CD4-positive, CD25-positive, alpha-beta regulatory T cell (primary cell): ENCODE measurements around the gene CARD9. TPM values are rescaled to one million over a fixed set of nuclear protein-coding genes. Genes with fewer than 3 reads are reported as not detected.

Experiments
- ATAC-seq, 2 donors: fragments of 150-1000 bp; cut with Tn5 transposase; one replicate each; pipeline ENCODE4 v1.10.0; 2021; ENCODE audit warnings: low read depth in 2 of 2, moderate number of reproducible peaks in 2 of 2, moderate library complexity in 1 of 2
- DNase-seq, 3 donors: peaks; one replicate each; pipeline versions ENCODE4 v3.0.0 to v3.0.0-alpha.2; 2012 to 2022; ENCODE audit warnings: mixed read lengths in 1 of 3
- H3K27ac ChIP-seq: one replicate; pipeline ENCODE4 v1.7.0; 2013; ENCODE audit warnings: mild to moderate bottlenecking, low read length; ENCODE audit not compliant: insufficient read depth, poor library complexity, severe bottlenecking
- H3K27me3 ChIP-seq: one replicate; pipeline ENCODE4 v1.7.0; 2013; ENCODE audit warnings: low read length; ENCODE audit not compliant: control insufficient read depth, insufficient read depth
- H3K36me3 ChIP-seq: one replicate; pipeline ENCODE4 v1.7.0; 2013; ENCODE audit warnings: mild to moderate bottlenecking, low read length, moderate library complexity; ENCODE audit not compliant: control insufficient read depth, insufficient read depth
- H3K4me1 ChIP-seq: 2 replicates; pipeline ENCODE4 v1.7.0; 2013; ENCODE audit warnings: mild to moderate bottlenecking, low read length; ENCODE audit not compliant: insufficient read depth, control insufficient read depth, poor library complexity, severe bottlenecking
- H3K4me3 ChIP-seq: one replicate; pipeline ENCODE4 v1.7.0; 2013; ENCODE audit warnings: low read depth, mild to moderate bottlenecking, low read length, moderate library complexity
- H3K9me3 ChIP-seq, 2 experiments: 1 replicate in 1 of 2; 2 replicates in 1 of 2; pipeline ENCODE4 v1.7.0; 2013; ENCODE audit warnings: low read length in 2 of 2, mild to moderate bottlenecking in 1 of 2, moderate library complexity in 1 of 2; ENCODE audit not compliant: control insufficient read depth in 2 of 2
- H3K27ac Mint-ChIP-seq, 3 donors: one replicate each; pipeline ENCODE4 v1.8.0; 2020 to 2022; ENCODE audit warnings: mild to moderate bottlenecking in 3 of 3, mixed read lengths in 3 of 3, moderate library complexity in 2 of 3
- H3K27me3 Mint-ChIP-seq: one replicate; pipeline ENCODE4 v1.8.0; 2022; ENCODE audit warnings: mild to moderate bottlenecking, mixed read lengths
- H3K36me3 Mint-ChIP-seq: one replicate; pipeline ENCODE4 v1.8.0; 2020; ENCODE audit warnings: mixed read lengths
- H3K4me1 Mint-ChIP-seq, 4 donors: one replicate each; pipeline ENCODE4 v1.8.0; 2020 to 2022; ENCODE audit warnings: mixed read lengths in 4 of 4, mild to moderate bottlenecking in 1 of 4
- H3K4me3 Mint-ChIP-seq, 4 donors: one replicate each; pipeline ENCODE4 v1.8.0; 2020 to 2022; ENCODE audit warnings: mild to moderate bottlenecking in 4 of 4, mixed read lengths in 4 of 4, moderate library complexity in 3 of 4
- H3K9me3 Mint-ChIP-seq, 7 donors: one replicate each; pipeline ENCODE4 v1.8.0; 2020 to 2022; ENCODE audit warnings: mixed read lengths in 7 of 7, mild to moderate bottlenecking in 3 of 7, moderate library complexity in 2 of 7
- polyA plus RNA-seq, 4 donors: library from polyadenylated mRNA; unstranded; fragments of 300-500 nt; fragmentation: Illumina TruSeq; gene quantifications; one replicate each; pipeline ENCODE4 v1.2.3, GENCODE V29; 2021
- total RNA-seq: library from RNA; stranded (reverse); gene quantifications from one replicate; pipeline ENCODE4 v1.2.3, GENCODE V29; 2022

Gene CARD9
- total and polyA plus RNA-seq, 5 donors from 2014 or later: 0.23 to 0.82 (median 0.35) TPM

DNA sequence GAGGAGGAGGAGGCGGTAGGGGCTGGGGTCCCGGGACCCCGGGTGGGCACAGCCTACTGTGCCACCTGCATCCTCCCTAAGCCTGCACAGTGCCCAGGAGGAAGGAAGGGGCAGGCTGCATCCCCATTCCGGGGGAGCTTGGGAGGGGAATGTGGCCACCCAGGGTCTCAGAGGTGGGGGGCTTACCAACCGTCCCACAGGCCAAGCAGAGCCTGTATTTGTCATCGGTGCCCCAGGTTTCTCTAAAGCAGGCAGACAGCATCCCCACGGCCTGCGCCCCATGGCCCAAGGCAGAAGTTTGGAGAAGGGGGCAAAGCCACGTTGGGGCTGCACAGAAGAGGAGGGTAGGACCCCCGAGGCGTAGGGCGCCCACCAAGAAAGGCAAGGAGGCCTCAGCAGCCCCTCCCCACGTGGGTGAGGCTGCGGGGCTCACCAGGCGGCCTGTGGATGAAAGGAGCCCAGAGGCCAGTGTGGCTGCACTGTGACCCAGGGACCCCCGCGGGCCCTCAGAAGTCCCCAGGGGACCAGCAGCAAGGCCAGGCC is 46.6 kb downstream of the CARD9 start:
- H3K27me3 Mint-ChIP-seq: peaks cover 4% of the 10 kb centered on the region
- no peak overlapping the region for H3K27ac ChIP-seq
- H3K36me3 Mint-ChIP-seq: no peaks in the 10 kb centered on the region
- no peaks in the 10 kb centered on the region for H3K9me3 ChIP-seq
- peaks cover 14% of the 10 kb centered on the region for H3K4me1 ChIP-seq
- H3K4me3 Mint-ChIP-seq: peak overlapping the region in 2 of 4 donors; percentile 68 to 74
- H3K4me1 Mint-ChIP-seq: peaks cover 0 to 5% (median 2%) of the 10 kb centered on the region in 4 donors
- no peaks in the 10 kb centered on the region for H3K36me3 ChIP-seq
- DNase-seq: no peak
- no peak overlapping the region for H3K27ac Mint-ChIP-seq
- H3K27me3 ChIP-seq: no peaks in the 10 kb centered on the region
- H3K9me3 Mint-ChIP-seq: no peaks in the 10 kb centered on the region
- no peak overlapping the region for H3K4me3 ChIP-seq
- no peak for ATAC-seq

DNA sequence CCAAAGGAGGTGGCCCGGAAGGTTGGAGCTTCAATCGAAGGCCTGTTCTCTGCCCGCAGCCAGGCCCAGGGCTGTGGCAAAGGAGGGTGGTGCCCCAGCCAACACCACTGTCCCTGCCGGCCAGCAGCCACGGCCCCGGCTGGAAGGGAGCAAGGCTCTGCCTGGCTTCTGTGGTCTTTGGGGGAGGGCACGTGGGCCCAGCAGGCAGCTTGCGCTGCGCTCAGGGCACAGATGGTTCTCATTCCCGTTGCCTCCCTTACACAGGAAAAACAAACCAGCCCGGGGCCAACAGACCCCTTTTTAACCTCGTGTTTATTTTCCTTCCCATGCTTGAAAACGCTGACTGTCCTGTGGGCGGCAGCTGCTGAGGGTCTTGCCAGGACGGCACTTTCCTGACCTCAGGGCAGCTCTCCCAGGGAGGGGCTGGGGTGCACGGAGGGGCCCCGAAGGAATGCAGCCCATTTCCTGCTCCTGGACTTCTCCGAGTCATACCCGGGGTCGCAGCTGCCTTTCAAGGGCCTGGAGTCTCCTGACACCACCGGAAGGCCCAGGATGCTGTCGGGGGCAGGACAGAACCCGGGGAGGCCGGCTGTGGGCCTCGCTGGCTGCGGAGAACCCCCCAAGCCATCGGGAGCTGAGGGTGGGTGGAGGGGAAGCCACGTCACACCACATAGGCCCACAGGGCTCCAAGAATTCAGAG is 47.3 kb downstream of the CARD9 start:
- Mint-ChIP-seq H3K9me3 (no peaks in the 10 kb centered on the region), H3K4me1 (peaks cover 0 to 5% (median 2%) of the 10 kb centered on the region in 4 donors), H3K4me3 (peak overlapping the region in 2 of 4 donors; percentile 28 to 29), H3K27me3 (peaks cover 4% of the 10 kb centered on the region), H3K27ac (no peak overlapping the region), H3K36me3 (no peaks in the 10 kb centered on the region)
- Histone ChIP-seq H3K36me3 (no peaks in the 10 kb centered on the region), H3K9me3 (no peaks in the 10 kb centered on the region), H3K4me3 (no peak overlapping the region), H3K4me1 (peaks cover 14% of the 10 kb centered on the region), H3K27ac (no peak overlapping the region), H3K27me3 (no peaks in the 10 kb centered on the region)
- DNase-seq: no peak
- ATAC-seq: no peak

DNA sequence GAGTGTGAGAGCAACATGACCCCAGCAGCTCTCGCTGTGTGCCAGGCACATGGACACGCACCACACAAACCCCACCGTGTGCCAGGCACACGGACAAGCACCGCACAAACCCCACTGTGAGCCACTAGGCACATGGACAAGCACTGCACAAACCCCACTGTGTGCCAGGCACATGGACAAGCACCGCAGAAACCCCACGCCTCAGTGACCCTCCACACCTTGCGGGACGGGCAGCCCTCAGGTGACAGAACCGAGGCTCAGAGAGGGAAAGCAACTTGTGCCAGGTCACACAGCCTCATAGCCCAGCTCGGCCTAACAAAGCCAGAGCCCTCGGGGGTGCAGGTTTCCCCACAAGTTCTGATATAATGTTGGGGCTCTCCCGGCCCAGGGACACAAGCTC is 48.1 kb downstream of the CARD9 start:
- DNase-seq: no peak
- no peaks in the 10 kb centered on the region for H3K27me3 ChIP-seq
- no peak for ATAC-seq
- H3K27ac ChIP-seq: no peak overlapping the region
- H3K9me3 ChIP-seq: no peaks in the 10 kb centered on the region
- no peak overlapping the region for H3K27ac Mint-ChIP-seq
- H3K4me3 ChIP-seq: no peak overlapping the region
- H3K4me1 Mint-ChIP-seq: peaks cover 0 to 5% (median 2%) of the 10 kb centered on the region in 4 donors
- H3K4me1 ChIP-seq: peaks cover 14% of the 10 kb centered on the region
- no peaks in the 10 kb centered on the region for H3K9me3 Mint-ChIP-seq
- H3K36me3 Mint-ChIP-seq: no peaks in the 10 kb centered on the region
- peak overlapping the region in 1 of 4 donors; percentile 29 for H3K4me3 Mint-ChIP-seq
- no peaks in the 10 kb centered on the region for H3K36me3 ChIP-seq
- peaks cover 4% of the 10 kb centered on the region for H3K27me3 Mint-ChIP-seq

DNA sequence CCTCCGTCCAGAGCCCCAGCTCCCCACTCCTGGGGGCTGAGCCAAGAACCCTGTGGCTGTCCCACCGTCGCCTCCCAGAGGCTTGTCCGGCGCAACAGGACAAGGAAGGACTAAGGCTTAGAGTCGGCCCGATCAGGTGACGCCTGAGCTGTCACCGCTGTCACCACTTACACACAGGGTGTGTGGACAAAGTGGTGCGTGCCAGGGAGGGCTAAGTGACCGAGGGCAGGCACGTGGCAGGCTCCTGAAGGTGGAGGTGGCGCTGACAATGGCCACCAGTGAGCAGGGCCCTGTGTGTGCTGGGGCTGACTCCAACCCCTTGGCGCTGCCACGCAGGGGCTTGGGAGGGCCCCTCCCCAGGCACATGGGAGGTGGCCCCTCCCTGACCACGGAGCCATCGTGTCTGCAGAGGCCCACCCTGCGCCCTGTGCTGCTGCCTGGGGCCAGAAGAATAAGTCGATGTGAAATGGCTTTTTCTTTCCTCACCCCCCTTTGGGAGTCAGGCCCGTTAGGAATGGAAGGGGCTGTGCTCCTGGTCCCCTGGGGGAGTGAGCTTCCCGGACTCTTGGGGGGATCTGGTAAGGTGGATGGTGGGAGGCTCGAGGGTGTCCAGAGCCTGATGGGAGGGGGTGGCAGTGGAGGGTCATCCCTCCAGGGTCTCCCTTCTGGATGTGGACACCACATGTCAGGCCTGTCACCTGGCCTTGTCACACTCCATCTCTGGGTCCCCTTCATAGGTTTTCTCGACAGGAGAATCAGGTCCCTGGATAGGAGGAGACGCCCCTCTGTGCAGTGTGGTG is 48.8 kb downstream of the CARD9 start:
- Histone ChIP-seq H3K27me3 (no peaks in the 10 kb centered on the region), H3K27ac (no peak overlapping the region), H3K4me3 (no peak overlapping the region), H3K9me3 (no peaks in the 10 kb centered on the region), H3K4me1 (peaks cover 14% of the 10 kb centered on the region), H3K36me3 (no peaks in the 10 kb centered on the region)
- ATAC-seq: no peak
- H3K4me1 Mint-ChIP-seq: peaks cover 0 to 5% (median 2%) of the 10 kb centered on the region in 4 donors
- DNase-seq: no peak
- H3K27me3 Mint-ChIP-seq: peaks cover 4% of the 10 kb centered on the region
- no peaks in the 10 kb centered on the region for H3K9me3 Mint-ChIP-seq
- no peak overlapping the region for H3K27ac Mint-ChIP-seq
- H3K36me3 Mint-ChIP-seq: no peaks in the 10 kb centered on the region
- H3K4me3 Mint-ChIP-seq: peak overlapping the region in 1 of 4 donors; percentile 29

DNA sequence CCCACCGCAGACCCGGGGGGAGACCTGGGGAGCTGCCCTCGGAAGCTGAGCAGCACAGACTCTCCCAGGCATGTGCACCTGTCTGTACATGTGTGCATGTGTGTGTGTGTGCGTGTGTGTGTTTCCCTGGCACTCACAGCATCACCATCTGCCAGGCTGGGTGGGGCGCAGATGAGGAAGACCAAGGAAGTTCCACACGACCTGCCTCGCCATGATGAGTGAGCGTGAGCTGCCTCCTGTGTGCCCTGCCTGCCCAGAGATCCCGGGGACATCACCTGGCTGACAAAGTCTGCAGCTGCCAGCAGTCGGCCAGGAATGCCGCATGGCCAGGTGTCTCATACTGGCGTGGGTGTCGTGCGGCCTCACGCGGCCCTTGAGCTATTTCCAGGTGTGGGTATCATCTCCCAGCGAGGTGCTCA is 50.1 kb downstream of the CARD9 start:
- Mint-ChIP-seq H3K9me3 (no peaks in the 10 kb centered on the region), H3K4me3 (no peak overlapping the region), H3K27ac (no peak overlapping the region), H3K27me3 (peaks cover 4% of the 10 kb centered on the region), H3K4me1 (no peaks in the 10 kb centered on the region), H3K36me3 (no peaks in the 10 kb centered on the region)
- Histone ChIP-seq H3K4me3 (no peak overlapping the region), H3K9me3 (no peaks in the 10 kb centered on the region), H3K27ac (no peak overlapping the region), H3K27me3 (no peaks in the 10 kb centered on the region), H3K4me1 (peaks cover 10% of the 10 kb centered on the region), H3K36me3 (no peaks in the 10 kb centered on the region)
- ATAC-seq (no peak), DNase-seq (no peak)

DNA sequence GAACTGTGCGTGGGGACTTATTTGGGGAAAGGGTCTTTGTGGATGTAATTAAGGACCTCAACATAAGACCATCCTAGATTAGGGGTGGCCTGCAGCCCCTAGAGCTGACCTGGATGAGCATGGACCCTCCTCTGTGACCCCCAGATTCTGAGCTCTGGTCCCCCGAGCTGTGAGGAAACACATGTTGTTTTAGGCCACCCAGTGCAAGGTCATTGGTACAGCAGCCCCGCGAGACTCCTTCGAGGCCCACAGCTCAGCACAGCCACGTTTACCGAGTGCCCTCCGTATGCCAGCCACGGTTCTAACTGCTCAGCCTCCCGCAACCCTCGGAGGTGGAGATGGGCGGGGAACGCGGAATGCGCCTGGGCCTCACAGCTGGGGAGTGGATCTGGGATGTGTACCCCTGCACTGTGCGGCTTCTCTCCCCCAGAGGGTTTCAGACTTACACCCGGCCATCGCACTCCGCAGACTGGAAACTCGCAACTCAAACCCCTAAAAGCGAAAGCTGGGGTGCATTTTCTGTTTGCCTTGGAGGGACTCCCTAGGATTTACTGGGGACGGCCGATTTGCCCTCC is 50.6 kb downstream of the CARD9 start:
- no peaks in the 10 kb centered on the region for H3K4me1 Mint-ChIP-seq
- H3K9me3 ChIP-seq: no peaks in the 10 kb centered on the region
- H3K27ac ChIP-seq: no peak overlapping the region
- ATAC-seq: no peak
- H3K36me3 ChIP-seq: no peaks in the 10 kb centered on the region
- H3K4me3 Mint-ChIP-seq: peak overlapping the region in 1 of 4 donors; percentile 18
- DNase-seq: no peak
- H3K27ac Mint-ChIP-seq: no peak overlapping the region
- H3K36me3 Mint-ChIP-seq: no peaks in the 10 kb centered on the region
- H3K27me3 Mint-ChIP-seq: peaks cover 4% of the 10 kb centered on the region
- H3K4me1 ChIP-seq: peaks cover 5% of the 10 kb centered on the region
- H3K9me3 Mint-ChIP-seq: no peaks in the 10 kb centered on the region
- no peaks in the 10 kb centered on the region for H3K27me3 ChIP-seq
- no peak overlapping the region for H3K4me3 ChIP-seq

DNA sequence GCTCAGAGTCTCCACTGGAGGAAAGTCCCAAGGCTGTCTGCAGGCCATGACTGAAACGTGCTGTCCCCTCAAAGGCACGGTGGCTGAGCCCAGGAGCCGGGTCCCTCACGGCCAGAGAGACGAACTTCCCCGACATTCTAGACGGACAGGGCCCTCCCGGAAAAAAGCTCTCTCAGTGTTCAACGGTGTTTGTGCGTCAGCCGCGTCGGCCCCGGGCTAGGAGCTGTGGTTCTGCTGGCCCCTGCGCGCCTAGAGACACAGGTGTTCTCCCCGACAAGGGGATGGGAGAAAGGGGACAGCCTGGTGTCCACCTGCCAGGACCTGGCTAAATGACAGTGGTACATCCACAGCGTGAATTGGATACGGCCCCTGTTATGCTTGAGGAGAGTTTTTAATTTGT is 51.9 kb downstream of the CARD9 start:
- DNase-seq (no peak), ATAC-seq (no peak)
- Histone ChIP-seq H3K27me3 (no peaks in the 10 kb centered on the region), H3K36me3 (no peaks in the 10 kb centered on the region), H3K27ac (no peak overlapping the region), H3K4me3 (no peak overlapping the region), H3K9me3 (no peaks in the 10 kb centered on the region), H3K4me1 (no peaks in the 10 kb centered on the region)
- no peak overlapping the region for H3K4me3 Mint-ChIP-seq
- H3K9me3 Mint-ChIP-seq: no peaks in the 10 kb centered on the region
- H3K27ac Mint-ChIP-seq: no peak overlapping the region
- peaks cover 4% of the 10 kb centered on the region for H3K27me3 Mint-ChIP-seq
- no peaks in the 10 kb centered on the region for H3K4me1 Mint-ChIP-seq
- H3K36me3 Mint-ChIP-seq: no peaks in the 10 kb centered on the region
